ENCODE measurements around the gene ATP2C2.

- no peak for TF ChIP-seq USF2 (CRISPR knock-in tag; IDR thresholded peaks at IDR 0.05)
- no peak for TF ChIP-seq NFYB (CRISPR knock-in tag; conservative IDR thresholded peaks at IDR 0.05; ENCODE audit: low read depth)
- TF ChIP-seq CTCF (IDR thresholded peaks at IDR 0.05): no peak
- TF ChIP-seq E2F5 (CRISPR knock-in tag; IDR thresholded peaks at IDR 0.05): no peak
- no peak for TF ChIP-seq AFF4 (CRISPR knock-in tag; IDR thresholded peaks at IDR 0.05; ENCODE audit: borderline replicate concordance)
- no peak for TF ChIP-seq ELF4 (CRISPR knock-in tag; IDR thresholded peaks at IDR 0.05; ENCODE audit: low read depth)
- TF ChIP-seq IRF2 (CRISPR knock-in tag; IDR thresholded peaks at IDR 0.05; ENCODE audit: borderline replicate concordance, low read depth): no peak
These were observed 115.7 kb downstream of the ATP2C2 start for GRCh38 chr16:84483882-84484565.

Data from WTC11 (cell line).